ENCODE data around the gene F2R.
"Not testable (repeated sequence)": the region's sequence is repeated elsewhere in the genome, so short reads cannot be mapped to it uniquely, and the experiment has no call there.

Gene F2R

DNA sequence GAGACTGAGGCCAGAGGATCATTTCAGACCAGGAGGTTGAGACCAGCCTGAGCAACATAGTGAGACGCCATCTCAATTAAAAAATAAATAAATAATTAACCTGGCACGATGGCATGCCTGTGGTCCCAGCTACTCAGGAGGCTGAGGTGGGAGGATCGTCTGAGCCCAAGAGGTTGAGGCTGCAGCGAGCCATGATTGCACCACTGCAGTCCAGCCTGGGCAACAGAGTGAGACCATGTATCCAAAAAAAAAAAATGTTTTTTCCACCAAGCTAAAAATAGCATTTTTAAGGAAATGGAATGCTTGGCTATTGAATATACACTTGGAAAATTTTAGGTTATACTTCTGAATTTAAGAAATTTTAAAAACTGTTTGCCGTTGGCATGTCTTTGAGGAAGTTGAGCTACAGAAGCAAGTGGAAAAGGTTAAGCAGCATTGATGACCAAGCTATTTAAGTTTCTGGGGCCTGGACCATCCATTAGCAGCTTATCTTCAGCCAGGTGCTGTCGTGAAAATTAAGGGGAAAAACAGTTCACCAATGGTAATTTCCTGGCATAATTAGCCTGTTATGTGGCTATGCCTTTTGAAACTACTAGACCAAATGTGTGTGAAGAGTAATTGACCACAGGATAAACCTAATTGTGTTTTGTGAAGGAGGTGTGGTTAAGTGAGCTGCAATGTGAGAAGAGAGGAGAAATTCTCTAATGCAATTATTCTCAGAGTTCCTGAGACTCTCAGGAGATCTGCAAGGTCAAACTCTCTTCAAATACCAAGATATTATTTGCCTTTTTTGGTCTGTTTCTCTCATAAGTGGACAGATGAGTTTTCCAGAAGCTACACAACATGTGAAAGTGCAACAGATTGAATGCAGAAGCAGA is 21.0 kb downstream of the F2R start:
- H3K79me1 ChIP-seq (replicated peaks; ENCODE audit: low read length, poor library complexity, severe bottlenecking) = peaks cover 17% of the 10 kb centered on the region
- H2AFZ ChIP-seq (ENCODE audit: low read depth, low read length) = no peak overlapping the region
- H3K23ac ChIP-seq (ENCODE audit: low read length in 2 of 2) = no peak overlapping the region
- peak; percentile 23 for DNase-seq
- H2BK12ac ChIP-seq (ENCODE audit: low read length in 2 of 2) = no peak overlapping the region
- H2BK120ac ChIP-seq (ENCODE audit: low read depth, low read length) = no peak overlapping the region
- no peak overlapping the region for H3K4me3 ChIP-seq (ENCODE audit: insufficient read depth in 1 of 2, low read depth in 1 of 2, low read length in 2 of 2)
- H4K91ac ChIP-seq (ENCODE audit: low read length) = no peak overlapping the region
- no peak overlapping the region for H2BK5ac ChIP-seq (ENCODE audit: low read depth, low read length, poor library complexity, severe bottlenecking)
- H3K18ac ChIP-seq (ENCODE audit: low read depth in 1 of 2, low read length in 2 of 2) = no peak overlapping the region
- no peak overlapping the region for H3K4ac ChIP-seq (ENCODE audit: low read depth in 1 of 2, low read length in 2 of 2)
- H3K14ac ChIP-seq (ENCODE audit: low read length in 2 of 2) = no peak overlapping the region
- H2AK5ac ChIP-seq (ENCODE audit: low read length, severe bottlenecking) = no peak overlapping the region
- 86% methylated on average over 6 of the region's 6 CpGs for WGBS
- peaks cover 14 to 28% of the 10 kb centered on the region in 2 experiments for H3K36me3 ChIP-seq (ENCODE audit: control insufficient read depth in 1 of 2, insufficient read depth in 2 of 2, low read depth in 1 of 2, low read length in 2 of 2)
- H2BK15ac ChIP-seq (ENCODE audit: low read depth, poor library complexity, severe bottlenecking) = no peak overlapping the region
- no peak overlapping the region for H4K8ac ChIP-seq (ENCODE audit: low read length)
- H3K27me3 ChIP-seq (ENCODE audit: control insufficient read depth in 1 of 2, insufficient read depth in 1 of 2, low read length in 2 of 2) = no peaks in the 10 kb centered on the region
- H3K9ac ChIP-seq (ENCODE audit: low read length) = no peak overlapping the region
- H3K4me2 ChIP-seq (ENCODE audit: low read length, poor library complexity, severe bottlenecking) = no peak overlapping the region
- H3K4me1 ChIP-seq (ENCODE audit: control insufficient read depth, insufficient read depth, low read depth, low read length) = peaks cover 7% of the 10 kb centered on the region
- H3K9me3 ChIP-seq (ENCODE audit: control insufficient read depth, low read length) = no peaks in the 10 kb centered on the region
- H3K27ac ChIP-seq (ENCODE audit: low read length, poor library complexity, severe bottlenecking) = no peak overlapping the region

- no peak overlapping the region for H3K27ac ChIP-seq (ENCODE audit: low read length, poor library complexity, severe bottlenecking)
Measured at GRCh38 chr5:76737846-76738245, 21.9 kb downstream of the F2R start.

DNA sequence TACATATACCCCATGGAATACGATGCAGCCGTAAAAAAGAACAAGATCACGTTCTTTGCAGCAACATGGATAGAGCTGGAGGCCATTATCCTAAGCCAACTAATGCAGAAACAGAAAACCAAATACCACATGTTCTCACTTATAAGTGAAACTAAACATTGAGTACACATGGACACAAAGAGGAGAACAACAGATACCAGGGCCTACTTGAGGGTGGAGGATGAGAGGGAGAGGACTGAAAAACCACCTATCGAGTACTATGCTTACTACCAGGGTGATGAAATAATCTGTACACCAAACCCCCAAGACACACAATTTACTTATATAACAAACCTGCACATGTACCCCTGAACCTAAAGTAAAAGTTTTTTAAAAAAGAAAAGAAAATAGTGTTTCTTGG is 25.6 kb downstream of the F2R start:
- not testable (repeated sequence) for DNase-seq; H3K4ac ChIP-seq (ENCODE audit: low read depth in 1 of 2, low read length in 2 of 2); H3K27me3 ChIP-seq (ENCODE audit: control insufficient read depth in 1 of 2, insufficient read depth in 1 of 2, low read length in 2 of 2); H2BK120ac ChIP-seq (ENCODE audit: low read depth, low read length); H3K79me1 ChIP-seq (replicated peaks; ENCODE audit: low read length, poor library complexity, severe bottlenecking); H2AK5ac ChIP-seq (ENCODE audit: low read length, severe bottlenecking); H2AFZ ChIP-seq (ENCODE audit: low read depth, low read length); H3K23ac ChIP-seq (ENCODE audit: low read length in 2 of 2); H3K4me3 ChIP-seq (ENCODE audit: insufficient read depth in 1 of 2, low read depth in 1 of 2, low read length in 2 of 2); H3K36me3 ChIP-seq (ENCODE audit: control insufficient read depth in 1 of 2, insufficient read depth in 2 of 2, low read depth in 1 of 2, low read length in 2 of 2); H3K18ac ChIP-seq (ENCODE audit: low read depth in 1 of 2, low read length in 2 of 2); H2BK5ac ChIP-seq (ENCODE audit: low read depth, low read length, poor library complexity, severe bottlenecking); H3K4me1 ChIP-seq (ENCODE audit: control insufficient read depth, insufficient read depth, low read depth, low read length); H2BK15ac ChIP-seq (ENCODE audit: low read depth, poor library complexity, severe bottlenecking); H3K9ac ChIP-seq (ENCODE audit: low read length); H3K9me3 ChIP-seq (ENCODE audit: control insufficient read depth, low read length); H3K4me2 ChIP-seq (ENCODE audit: low read length, poor library complexity, severe bottlenecking); H3K14ac ChIP-seq (ENCODE audit: low read length in 2 of 2); H3K27ac ChIP-seq (ENCODE audit: low read length, poor library complexity, severe bottlenecking); H4K91ac ChIP-seq (ENCODE audit: low read length); H4K8ac ChIP-seq (ENCODE audit: low read length)
- peak overlapping the region in 1 of 2 experiments; percentile 50 for H2BK12ac ChIP-seq (ENCODE audit: low read length in 2 of 2)
- 100% methylated on average over 3 of the region's 4 CpGs for WGBS

More at GRCh38 chr5:76737846-76738245, 21.9 kb downstream of the F2R start:
- Histone ChIP-seq H3K79me1 (replicated peaks; ENCODE audit: low read length, poor library complexity, severe bottlenecking) (peaks cover 11% of the 10 kb centered on the region), H2BK5ac (ENCODE audit: low read depth, low read length, poor library complexity, severe bottlenecking) (no peak overlapping the region), H2BK120ac (ENCODE audit: low read depth, low read length) (no peak overlapping the region), H3K4me2 (ENCODE audit: low read length, poor library complexity, severe bottlenecking) (no peak overlapping the region), H4K8ac (ENCODE audit: low read length) (no peak overlapping the region), H3K18ac (ENCODE audit: low read depth in 1 of 2, low read length in 2 of 2) (peak overlapping the region in 1 of 2 experiments; percentile 66), H2AK5ac (ENCODE audit: low read length, severe bottlenecking) (no peak overlapping the region), H3K4ac (ENCODE audit: low read depth in 1 of 2, low read length in 2 of 2) (no peak overlapping the region), H2BK12ac (ENCODE audit: low read length in 2 of 2) (peak overlapping the region in 1 of 2 experiments; percentile 69), H3K4me1 (ENCODE audit: control insufficient read depth, insufficient read depth, low read depth, low read length) (peaks cover 7% of the 10 kb centered on the region), H3K23ac (ENCODE audit: low read length in 2 of 2) (no peak overlapping the region), H2BK15ac (ENCODE audit: low read depth, poor library complexity, severe bottlenecking) (no peak overlapping the region), H3K36me3 (ENCODE audit: control insufficient read depth in 1 of 2, insufficient read depth in 2 of 2, low read depth in 1 of 2, low read length in 2 of 2) (peaks cover 8 to 19% of the 10 kb centered on the region in 2 experiments), H2AFZ (ENCODE audit: low read depth, low read length) (no peak overlapping the region), H3K9me3 (ENCODE audit: control insufficient read depth, low read length) (no peaks in the 10 kb centered on the region), H3K14ac (ENCODE audit: low read length in 2 of 2) (no peak overlapping the region), H3K4me3 (ENCODE audit: insufficient read depth in 1 of 2, low read depth in 1 of 2, low read length in 2 of 2) (no peak overlapping the region), H3K27me3 (ENCODE audit: control insufficient read depth in 1 of 2, insufficient read depth in 1 of 2, low read length in 2 of 2) (no peaks in the 10 kb centered on the region), H4K91ac (ENCODE audit: low read length) (no peak overlapping the region), H3K9ac (ENCODE audit: low read length) (no peak overlapping the region)
- whole genome bisulfite sequencing = 74% methylated on average over 5 of the region's 5 CpGs
- DNase-seq = peak; percentile 58

DNA sequence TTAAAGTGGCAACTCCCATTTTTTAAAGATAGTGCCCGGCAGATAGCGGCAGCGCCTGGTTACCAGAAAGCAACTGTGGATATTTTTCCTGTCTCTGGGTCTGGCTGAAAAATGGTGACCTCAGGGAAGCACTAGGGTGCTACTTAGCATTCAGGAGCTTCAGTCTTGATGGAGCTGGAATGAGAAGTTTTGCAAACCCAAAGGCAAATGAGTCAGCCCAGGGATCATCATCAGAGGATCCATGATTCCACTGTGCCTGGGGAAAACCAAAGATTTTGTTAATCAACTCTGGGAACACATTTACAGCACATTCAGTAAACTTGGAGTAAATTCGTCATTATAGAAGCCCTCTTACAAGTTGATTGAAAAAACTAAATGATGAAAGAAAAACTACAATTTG is 26.7 kb downstream of the F2R start:
- no peak overlapping the region for H3K4me2 ChIP-seq (ENCODE audit: low read length, poor library complexity, severe bottlenecking)
- no peak overlapping the region for H3K27ac ChIP-seq (ENCODE audit: low read length, poor library complexity, severe bottlenecking)
- no peaks in the 10 kb centered on the region for H3K27me3 ChIP-seq (ENCODE audit: control insufficient read depth in 1 of 2, insufficient read depth in 1 of 2, low read length in 2 of 2)
- H3K4me1 ChIP-seq (ENCODE audit: control insufficient read depth, insufficient read depth, low read depth, low read length) = peaks cover 4% of the 10 kb centered on the region
- no peak overlapping the region for H2BK12ac ChIP-seq (ENCODE audit: low read length in 2 of 2)
- H3K18ac ChIP-seq (ENCODE audit: low read depth in 1 of 2, low read length in 2 of 2) = no peak overlapping the region
- no peaks in the 10 kb centered on the region for H3K9me3 ChIP-seq (ENCODE audit: control insufficient read depth, low read length)
- peak; percentile 77 for DNase-seq
- no peak overlapping the region for H3K23ac ChIP-seq (ENCODE audit: low read length in 2 of 2)
- no peak overlapping the region for H2AK5ac ChIP-seq (ENCODE audit: low read length, severe bottlenecking)
- H3K36me3 ChIP-seq (ENCODE audit: control insufficient read depth in 1 of 2, insufficient read depth in 2 of 2, low read depth in 1 of 2, low read length in 2 of 2) = no peaks in the 10 kb centered on the region
- no peak overlapping the region for H3K4me3 ChIP-seq (ENCODE audit: insufficient read depth in 1 of 2, low read depth in 1 of 2, low read length in 2 of 2)
- 98% methylated on average over 3 of the region's 4 CpGs for WGBS
- no peak overlapping the region for H3K4ac ChIP-seq (ENCODE audit: low read depth in 1 of 2, low read length in 2 of 2)
- no peak overlapping the region for H3K14ac ChIP-seq (ENCODE audit: low read length in 2 of 2)
- H3K9ac ChIP-seq (ENCODE audit: low read length) = peak overlapping the region; percentile 38
- no peaks in the 10 kb centered on the region for H3K79me1 ChIP-seq (replicated peaks; ENCODE audit: low read length, poor library complexity, severe bottlenecking)
- H4K91ac ChIP-seq (ENCODE audit: low read length) = no peak overlapping the region
- H2BK120ac ChIP-seq (ENCODE audit: low read depth, low read length) = no peak overlapping the region
- H2BK5ac ChIP-seq (ENCODE audit: low read depth, low read length, poor library complexity, severe bottlenecking) = no peak overlapping the region
- H2BK15ac ChIP-seq (ENCODE audit: low read depth, poor library complexity, severe bottlenecking) = no peak overlapping the region
- no peak overlapping the region for H2AFZ ChIP-seq (ENCODE audit: low read depth, low read length)
- no peak overlapping the region for H4K8ac ChIP-seq (ENCODE audit: low read length)

Measured in mesenchymal stem cell (in vitro differentiated cells and primary cell).